ENCODE results near the gene SYCP2. TPM values are rescaled to one million over a fixed set of nuclear protein-coding genes. Genes with fewer than 3 reads are reported as not detected.

SYCP2 gene
- total and polyA plus RNA-seq, 2 experiments from 2014 or later, result 0.22 to 0.24 TPM

DNA sequence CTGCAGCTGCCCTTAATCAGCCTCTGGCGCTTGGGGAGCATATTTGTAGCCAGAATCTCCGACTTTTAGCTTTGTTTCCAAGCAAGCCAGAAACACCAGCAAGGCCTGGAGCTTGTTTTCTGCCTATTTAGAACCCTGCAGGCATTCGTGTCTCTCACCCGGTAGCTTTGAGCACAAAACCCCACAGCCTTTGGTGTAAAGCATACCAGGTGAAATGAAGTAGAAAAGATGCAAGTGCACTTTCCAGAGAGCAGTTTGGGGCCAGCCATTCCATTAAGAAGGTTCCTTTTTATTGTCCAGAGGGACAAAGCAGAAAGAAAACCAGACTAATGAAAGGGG lies 7.5 kb upstream of the SYCP2 start:
- no peak for DNase-seq
- no peaks in the 10 kb centered on the region for H3K9me3 ChIP-seq (ENCODE audit: low read depth)
- H3K9ac ChIP-seq, result peak overlapping the region; percentile 96
- H4K20me1 ChIP-seq (ENCODE audit: insufficient read depth), result no peaks in the 10 kb centered on the region; the same call in 1 of the 2 replicates
- WGBS, 2 experiments (ENCODE audit: low coverage in 1 of 2, low lambda C conversion rate in 2 of 2, missing lambda C conversion rate in 2 of 2), result 0% methylated on average over 4 of the region's 4 CpGs
- peaks cover 36% of the 10 kb centered on the region for H3K79me2 ChIP-seq (ENCODE audit: insufficient read depth)
- H3F3A ChIP-seq (ENCODE audit: insufficient read depth), result peaks cover 26% of the 10 kb centered on the region
- H3K4me2 ChIP-seq (ENCODE audit: unreplicated experiment), result peak overlapping the region; percentile 94
- in situ Hi-C loops (cut with MboI), result no loop called here
- H3K4me3 ChIP-seq, result peak overlapping the region; percentile 93
- H3K9me2 ChIP-seq (ENCODE audit: insufficient read depth), result no peaks in the 10 kb centered on the region
- H3K4me1 ChIP-seq (ENCODE audit: insufficient read depth), result peaks cover 43% of the 10 kb centered on the region
- peak overlapping the region; percentile 99 for H3K27ac ChIP-seq
- TF ChIP-seq EZH2phosphoT487 (IDR thresholded peaks at IDR 0.05; ENCODE audit: insufficient read depth, low read depth) (no peak), EZH2 (IDR thresholded peaks at IDR 0.05; ENCODE audit: insufficient read depth, poor library complexity, severe bottlenecking) (no peak)
- peak overlapping the region; percentile 98 for H2AFZ ChIP-seq
- H3K27me3 ChIP-seq (replicated peaks; ENCODE audit: insufficient read depth), result no peaks in the 10 kb centered on the region
- peaks cover 16% of the 10 kb centered on the region; the same call in 1 of the 2 replicates for H3K36me3 ChIP-seq (ENCODE audit: low read depth)

- H3F3A ChIP-seq (ENCODE audit: insufficient read depth), result peaks cover 26% of the 10 kb centered on the region
- H3K4me1 ChIP-seq (ENCODE audit: insufficient read depth), result peaks cover 37% of the 10 kb centered on the region
- peaks cover 37% of the 10 kb centered on the region for H3K79me2 ChIP-seq (ENCODE audit: insufficient read depth)
- no peaks in the 10 kb centered on the region for H3K9me3 ChIP-seq (ENCODE audit: low read depth)
- peak within 1 kb of the TSS; percentile 96 for H3K9ac ChIP-seq
- no peaks in the 10 kb centered on the region; the same call in 1 of the 2 replicates for H4K20me1 ChIP-seq (ENCODE audit: insufficient read depth)
- H3K9me2 ChIP-seq (ENCODE audit: insufficient read depth), result no peaks in the 10 kb centered on the region
- no peaks in the 10 kb centered on the region for H3K27me3 ChIP-seq (replicated peaks; ENCODE audit: insufficient read depth)
- in situ Hi-C loops (cut with MboI), result no loop called here
- 1% methylated on average over 55 to 56 of the region's 57 CpGs for WGBS, 2 experiments (ENCODE audit: low coverage in 1 of 2, low lambda C conversion rate in 2 of 2, missing lambda C conversion rate in 2 of 2)
- DNase-seq, result peak; percentile 99
- peak within 1 kb of the TSS; percentile 94 for H3K4me2 ChIP-seq (ENCODE audit: unreplicated experiment)
- H3K36me3 ChIP-seq (ENCODE audit: low read depth), result peaks cover 16% of the 10 kb centered on the region; the same call in 1 of the 2 replicates
- H3K27ac ChIP-seq, result peak within 1 kb of the TSS; percentile 99
- H2AFZ ChIP-seq, result peak within 1 kb of the TSS; percentile 98
- TF ChIP-seq EZH2phosphoT487 (IDR thresholded peaks at IDR 0.05; ENCODE audit: insufficient read depth, low read depth) (no peak), EZH2 (IDR thresholded peaks at IDR 0.05; ENCODE audit: insufficient read depth, poor library complexity, severe bottlenecking) (no peak)
- peak within 1 kb of the TSS; percentile 93 for H3K4me3 ChIP-seq
Observed at GRCh38 chr20:59940129-59940955, 6.9 kb upstream of the SYCP2 start, which contains the start of the genes FAM217B and PPP1R3D. Gene FAM217B, plus strand, starts transcription at chr20:59940389. Its CDS starts 3,555 bp downstream, at chr20:59943944. Gene PPP1R3D, minus strand, starts transcription at chr20:59940305. Its CDS starts 374 bp downstream, at chr20:59939931.

DNA sequence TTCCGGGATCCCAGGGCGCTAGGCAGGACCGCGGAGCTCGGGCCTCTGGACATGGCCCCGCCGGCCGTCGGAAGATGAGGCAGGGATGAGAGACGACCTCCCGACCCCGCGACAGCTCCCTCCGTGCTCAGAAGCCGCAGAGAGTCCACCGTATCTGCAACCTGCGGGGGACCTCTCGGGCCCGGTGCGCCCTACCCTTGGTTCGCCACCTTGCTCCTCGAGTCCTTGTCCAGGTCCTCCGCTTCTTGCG lies 6.4 kb upstream of the SYCP2 start:
- in situ Hi-C loops (cut with MboI), result no loop called here
- Histone ChIP-seq H3K9me2 (ENCODE audit: insufficient read depth) (no peaks in the 10 kb centered on the region), H3K27me3 (replicated peaks; ENCODE audit: insufficient read depth) (no peaks in the 10 kb centered on the region), H2AFZ (peak overlapping the region; percentile 98), H3K4me3 (peak overlapping the region; percentile 93), H3K4me1 (ENCODE audit: insufficient read depth) (peaks cover 37% of the 10 kb centered on the region), H3K4me2 (ENCODE audit: unreplicated experiment) (peak overlapping the region; percentile 83), H3K9me3 (ENCODE audit: low read depth) (no peaks in the 10 kb centered on the region), H4K20me1 (ENCODE audit: insufficient read depth) (no peaks in the 10 kb centered on the region; the same call in 1 of the 2 replicates), H3K36me3 (ENCODE audit: low read depth) (peaks cover 16% of the 10 kb centered on the region; the same call in 1 of the 2 replicates), H3F3A (ENCODE audit: insufficient read depth) (peaks cover 26% of the 10 kb centered on the region), H3K9ac (peak overlapping the region; percentile 96), H3K79me2 (ENCODE audit: insufficient read depth) (peaks cover 37% of the 10 kb centered on the region), H3K27ac (peak overlapping the region; percentile 99)
- WGBS, 2 experiments (ENCODE audit: low coverage in 1 of 2, low lambda C conversion rate in 2 of 2, missing lambda C conversion rate in 2 of 2), result 0 to 1% methylated on average over 17 to 22 of the region's 24 CpGs
- no peak for TF ChIP-seq EZH2 (IDR thresholded peaks at IDR 0.05; ENCODE audit: insufficient read depth, poor library complexity, severe bottlenecking)
- no peak for TF ChIP-seq EZH2phosphoT487 (IDR thresholded peaks at IDR 0.05; ENCODE audit: insufficient read depth, low read depth)
- peak; percentile 59 for DNase-seq

GRCh38 chr20:59939052-59939878 lies 5.8 kb upstream of the SYCP2 start:
- no peak for TF ChIP-seq EZH2phosphoT487 (IDR thresholded peaks at IDR 0.05; ENCODE audit: insufficient read depth, low read depth)
- no peak for TF ChIP-seq EZH2 (IDR thresholded peaks at IDR 0.05; ENCODE audit: insufficient read depth, poor library complexity, severe bottlenecking)
- Histone ChIP-seq H3K36me3 (ENCODE audit: low read depth) (peaks cover 16% of the 10 kb centered on the region; the same call in 1 of the 2 replicates), H4K20me1 (ENCODE audit: insufficient read depth) (no peaks in the 10 kb centered on the region; the same call in 1 of the 2 replicates), H3K9me2 (ENCODE audit: insufficient read depth) (no peaks in the 10 kb centered on the region), H2AFZ (peak overlapping the region; percentile 98), H3F3A (ENCODE audit: insufficient read depth) (peaks cover 26% of the 10 kb centered on the region), H3K4me2 (ENCODE audit: unreplicated experiment) (peak overlapping the region; percentile 83), H3K4me1 (ENCODE audit: insufficient read depth) (peaks cover 37% of the 10 kb centered on the region), H3K4me3 (peak overlapping the region; percentile 93), H3K9ac (peak overlapping the region; percentile 96), H3K79me2 (ENCODE audit: insufficient read depth) (peaks cover 37% of the 10 kb centered on the region), H3K27me3 (replicated peaks; ENCODE audit: insufficient read depth) (no peaks in the 10 kb centered on the region), H3K9me3 (ENCODE audit: low read depth) (no peaks in the 10 kb centered on the region), H3K27ac (peak overlapping the region; percentile 99)
- no peak for DNase-seq
- WGBS, 2 experiments (ENCODE audit: low coverage in 1 of 2, low lambda C conversion rate in 2 of 2, missing lambda C conversion rate in 2 of 2), result 57 to 71% methylated on average over 60 to 64 of the region's 104 CpGs
- in situ Hi-C loops (cut with MboI), result no loop called here
